Epithelial cell of alveolus of lung (primary cell): ENCODE measurements around the gene OR52B2. TPM values are rescaled to one million over a fixed set of nuclear protein-coding genes. Genes with fewer than 3 reads are reported as not detected.

Experiments used
- total RNA-seq: library from RNA; depleted of rRNA; stranded (reverse); fragments of >200 nt; gene quantifications from 2 replicates; pipeline ENCODE4 v1.2.1, GENCODE V29; 2015

The OR52B2 gene
- total RNA-seq = not detected in 2 replicates

GRCh38 chr11:6170226-6170625, at the start of gene OR52B2:
Gene OR52B2, minus strand, starts transcription at chr11:6170326. Its CDS starts 0 bp downstream, at chr11:6170326.

GRCh38 chr11:6205366-6205765, 35.2 kb upstream of the OR52B2 start, which contains the start of gene C11orf42:
Gene C11orf42, plus strand, starts transcription at chr11:6205557. Its CDS starts 59 bp downstream, at chr11:6205616.

GRCh38 chr11:6199174-6199810, 29.2 kb upstream of the OR52B2 start, which contains the start of gene OR52W1:
Gene OR52W1, plus strand, starts transcription at chr11:6199224. Its CDS starts 0 bp downstream, at chr11:6199224.

Other genes with a start within 250 kb of the OR52B2 start
- not detected in 2 replicates for gene OR56A3, start 228.1 kb downstream of the OR52B2 start, total RNA-seq
- not detected in 2 replicates for gene OR56A5, start 201.8 kb downstream of the OR52B2 start, total RNA-seq
- not detected in 2 replicates for gene OR52L1, start 183.3 kb downstream of the OR52B2 start, total RNA-seq
- not detected in 2 replicates for gene OR56A4, start 163.4 kb downstream of the OR52B2 start, total RNA-seq
- gene OR56A1, start 139.6 kb downstream of the OR52B2 start, total RNA-seq = not detected in 2 replicates
- not detected in 2 replicates for gene OR56B4, start 62.6 kb downstream of the OR52B2 start, total RNA-seq
- gene OR52W1, start 28.9 kb upstream of the OR52B2 start, total RNA-seq = not detected in 2 replicates
- gene C11orf42, start 35.2 kb upstream of the OR52B2 start, total RNA-seq = not detected in 2 replicates
- 21.1 and 25.6 TPM in 2 replicates for gene FHIP1B, start 64.3 kb upstream of the OR52B2 start, total RNA-seq
- gene CNGA4, start 68.8 kb upstream of the OR52B2 start, total RNA-seq = 0.16 TPM in 1 of 2 replicates, not detected in the other
- gene CCKBR, start 89.5 kb upstream of the OR52B2 start, total RNA-seq = not detected in 2 replicates
- 114 and 694 TPM in 2 replicates for gene CAVIN3, start 150.2 kb upstream of the OR52B2 start, total RNA-seq
- gene SMPD1, start 220.1 kb upstream of the OR52B2 start, total RNA-seq = 59.0 and 71.1 TPM in 2 replicates
- gene APBB1, start 248.8 kb upstream of the OR52B2 start, total RNA-seq = 41.0 and 41.1 TPM in 2 replicates